ENCODE measurements around the gene SLC35E4.
"Not testable (repeated sequence)": the region's sequence is repeated elsewhere in the genome, so short reads cannot be mapped to it uniquely, and the experiment has no call there.

SLC35E4 gene

GRCh38 chr22:30635273-30636225 lies at the start of gene SLC35E4:
Gene SLC35E4 (plus strand): TSS chr22:30635781. CDS start chr22:30636451, 670 bp downstream.
- peak; percentile 87 for DNase-seq (ENCODE audit: low read depth)

GRCh38 chr22:30586414-30586813 lies 49.2 kb upstream of the SLC35E4 start:
- H3K4me3 ChIP-seq (ENCODE audit: low read length), result no peak overlapping the region
- DNase-seq (ENCODE audit: low read depth), result no peak
- no peak for TF ChIP-seq CTCF (conservative IDR thresholded peaks at IDR 0.05; ENCODE audit: low read length)

More at GRCh38 chr22:30635273-30636225, at the start of gene SLC35E4:
- H3K4me3 ChIP-seq (ENCODE audit: low read length), result peak within 1 kb of the TSS; percentile 80
- peak; percentile 39 for TF ChIP-seq CTCF (conservative IDR thresholded peaks at IDR 0.05; ENCODE audit: low read length)

- H3K4me3 ChIP-seq (ENCODE audit: low read length), result peak overlapping the region; percentile 96
- no peak for TF ChIP-seq CTCF (conservative IDR thresholded peaks at IDR 0.05; ENCODE audit: low read length)
- peak; percentile 47 for DNase-seq (ENCODE audit: low read depth)
These were observed 44.4 kb upstream of the SLC35E4 start for GRCh38 chr22:30591191-30591587.

- DNase-seq (ENCODE audit: low read depth), result peak; percentile 99
- TF ChIP-seq CTCF (conservative IDR thresholded peaks at IDR 0.05; ENCODE audit: low read length), result no peak
These were observed 43.8 kb upstream of the SLC35E4 start, which contains the start of gene PES1 for GRCh38 chr22:30591588-30592359. Gene PES1 (minus strand): TSS chr22:30591910. CDS start chr22:30591833, 77 bp downstream.

GRCh38 chr22:30592360-30592713 lies 43.2 kb upstream of the SLC35E4 start:
- DNase-seq (ENCODE audit: low read depth), result not testable (repeated sequence)
- H3K4me3 ChIP-seq (ENCODE audit: low read length), result peak overlapping the region; percentile 57

More at GRCh38 chr22:30591588-30592359, 43.8 kb upstream of the SLC35E4 start, which contains the start of gene PES1:
- peak within 1 kb of the TSS; percentile 96 for H3K4me3 ChIP-seq (ENCODE audit: low read length)

- no peak for TF ChIP-seq CTCF (conservative IDR thresholded peaks at IDR 0.05; ENCODE audit: low read length)
- no peak for DNase-seq (ENCODE audit: low read depth)
- H3K4me3 ChIP-seq (ENCODE audit: low read length), result no peak overlapping the region
These were observed 39.4 kb upstream of the SLC35E4 start for GRCh38 chr22:30596199-30596598.

- DNase-seq (ENCODE audit: low read depth), result no peak
- no peak for TF ChIP-seq CTCF (conservative IDR thresholded peaks at IDR 0.05; ENCODE audit: low read length)
- no peak overlapping the region for H3K4me3 ChIP-seq (ENCODE audit: low read length)
These were observed 38.7 kb upstream of the SLC35E4 start for GRCh38 chr22:30596886-30597285.

All from AG10803 (cell line).